NCI-H2081 (cell line): ENCODE results near the gene NID2.

Experiments used
- DNase-seq, 2 experiments: peaks; one replicate each; lab custom pipeline; 2025; lab: John Stamatoyannopoulos, UW

The NID2 gene

GRCh38 chr14:52052288-52052943, 16.4 kb downstream of the NID2 start:
- no peak for DNase-seq

GRCh38 chr14:52051871-52052270, 17.0 kb downstream of the NID2 start:
- no peak for DNase-seq

- no peak for DNase-seq
Observed at GRCh38 chr14:52051251-52051650, 17.6 kb downstream of the NID2 start.

- DNase-seq: no peak
Observed at GRCh38 chr14:52049721-52050588, 18.9 kb downstream of the NID2 start.

GRCh38 chr14:52049271-52049670, 19.6 kb downstream of the NID2 start:
- DNase-seq: no peak

- peak in 1 of 2 experiments; percentile 5 for DNase-seq
Observed at GRCh38 chr14:52048641-52049204, 20.1 kb downstream of the NID2 start.

GRCh38 chr14:52048116-52048515, 20.7 kb downstream of the NID2 start:
- DNase-seq: no peak

- no peak for DNase-seq
Observed at GRCh38 chr14:52046376-52046917, 22.4 kb downstream of the NID2 start.

GRCh38 chr14:52044791-52045522, 23.9 kb downstream of the NID2 start:
- no peak for DNase-seq

- no peak for DNase-seq
Observed at GRCh38 chr14:52043690-52044089, 25.2 kb downstream of the NID2 start.

- no peak for DNase-seq
Observed at GRCh38 chr14:52042371-52043289, 26.2 kb downstream of the NID2 start.

GRCh38 chr14:52040598-52040997, 28.3 kb downstream of the NID2 start:
- no peak for DNase-seq

GRCh38 chr14:52039124-52039815, 29.6 kb downstream of the NID2 start:
- DNase-seq: no peak

- DNase-seq: no peak
Observed at GRCh38 chr14:52033101-52033642, 35.7 kb downstream of the NID2 start.

- no peak for DNase-seq
Observed at GRCh38 chr14:52032204-52032801, 36.6 kb downstream of the NID2 start.

- no peak for DNase-seq
Observed at GRCh38 chr14:52031781-52032180, 37.1 kb downstream of the NID2 start.

GRCh38 chr14:52029881-52030280, 39.0 kb downstream of the NID2 start:
- no peak for DNase-seq

GRCh38 chr14:52026901-52027300, 42.0 kb downstream of the NID2 start:
- no peak for DNase-seq

GRCh38 chr14:52026017-52026660, 42.7 kb downstream of the NID2 start:
- no peak for DNase-seq
